Left lung (tissue), 10 donors: Measurements from ENCODE around the gene CT45A1. TPM values are rescaled to one million over a fixed set of nuclear protein-coding genes. Genes with fewer than 3 reads are reported as not detected.
A peak's percentile ranks its signal among the peaks of the same experiment; 100 is the strongest.
"Not testable (repeated sequence)": the region's sequence is repeated elsewhere in the genome, so short reads cannot be mapped to it uniquely, and the experiment has no call there.

Experiments
- ATAC-seq: fragments of 200-7000 bp; cut with Tn5 transposase; one replicate; pipeline ENCODE4 v1.9.1; 2020; ENCODE audit warnings: moderate library complexity
- DNase-seq, 4 donors: peaks; one replicate each; pipeline ENCODE4 v3.0.0-alpha.2; 2013 to 2020
- H3K27ac ChIP-seq, 2 donors: fragments of 200-600 bp; sonication (generic) in 1 of 2; one replicate each; pipeline versions ENCODE4 v1.5.0 to v1.8.0; 2020 to 2021
- H3K27me3 ChIP-seq, 2 donors: fragments of 200-600 bp; sonication (generic) in 1 of 2; one replicate each; pipeline versions ENCODE4 v1.5.0 to v1.8.0; 2020 to 2021
- H3K36me3 ChIP-seq, 2 donors: fragments of 200-600 bp; sonication (generic) in 1 of 2; one replicate each; pipeline versions ENCODE4 v1.5.0 to v1.8.0; 2020 to 2021
- H3K4me1 ChIP-seq, 2 donors: fragments of 200-600 bp; one replicate each; pipeline ENCODE4 v1.8.0; 2021
- H3K4me3 ChIP-seq, 2 donors: fragments of 200-600 bp; sonication (generic) in 1 of 2; one replicate each; pipeline versions ENCODE4 v1.5.0 to v1.8.0; 2020 to 2021; ENCODE audit warnings: mild to moderate bottlenecking in 1 of 2
- H3K9me3 ChIP-seq, 2 donors: fragments of 200-600 bp; sonication (generic) in 1 of 2; one replicate each; pipeline versions ENCODE4 v1.5.0 to v1.8.0; 2020 to 2021
- intact Hi-C, 2 donors: fragments of 100-400 bp; cut with DNase I; formaldehyde crosslinking; loops; one replicate each; pipeline versions ENCODE4 v1.11.2 to v1.14.2; 2022
- polyA plus RNA-seq, 6 donors: library from polyadenylated mRNA; unstranded; fragments of 120-200 nt; gene quantifications; one replicate each; pipeline ENCODE4 v1.2.1, GENCODE V29; 2013; ENCODE audit not compliant: insufficient read length in 6 of 6
- total RNA-seq, 2 donors: library from RNA; stranded (reverse); fragmentation: NEBNext Ultra II Directional; extraction: Animal tissue kit (Norgen Biotek cat#: 25700); gene quantifications; one replicate each; pipeline ENCODE4 v1.2.1, GENCODE V29; 2021
- TF ChIP-seq, protein P1 (sequence below), 2 donors: fragments of 200-600 bp; sonication (generic) in 1 of 2; IDR thresholded peaks; one replicate each; pipeline versions ENCODE4 v1.5.0 to v1.8.0; 2021; ENCODE audit warnings: antibody characterized with exemption in 2 of 2
- donor health status: DM: no; HTN: yes; CAD: no.
- donor health status: DM: no; HTN: no; CAD: no.

CT45A1 gene
- total and polyA plus RNA-seq, 8 donors = 6.2 to 14.2 (median 7.6) TPM; not detected in 2

DNA sequence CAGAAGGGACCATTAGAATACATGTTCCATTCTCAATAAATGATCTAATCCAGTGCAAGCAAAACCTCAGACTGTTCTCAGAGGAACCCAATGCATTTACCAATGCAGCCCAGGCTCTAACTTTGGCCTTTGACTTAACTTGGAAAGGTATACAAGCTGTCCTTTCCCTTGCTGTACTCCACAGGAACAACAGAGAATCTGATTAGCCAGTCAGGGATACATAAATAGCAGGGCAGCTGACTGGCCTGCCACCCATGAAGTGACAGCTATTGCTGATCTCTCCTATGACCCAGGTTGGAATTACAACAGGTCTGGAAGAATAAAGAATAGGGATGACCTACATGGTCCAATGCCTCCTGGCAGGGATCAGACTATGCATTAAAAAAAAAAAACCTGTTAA is 14.5 kb upstream of the CT45A1 start:
- intact Hi-C loops = no loop called here
- ATAC-seq (no peak), DNase-seq (no peak)
- H3K4me1 ChIP-seq = no peaks in the 10 kb centered on the region
- no peak overlapping the region for H3K27ac ChIP-seq
- TF ChIP-seq, protein P1, sequence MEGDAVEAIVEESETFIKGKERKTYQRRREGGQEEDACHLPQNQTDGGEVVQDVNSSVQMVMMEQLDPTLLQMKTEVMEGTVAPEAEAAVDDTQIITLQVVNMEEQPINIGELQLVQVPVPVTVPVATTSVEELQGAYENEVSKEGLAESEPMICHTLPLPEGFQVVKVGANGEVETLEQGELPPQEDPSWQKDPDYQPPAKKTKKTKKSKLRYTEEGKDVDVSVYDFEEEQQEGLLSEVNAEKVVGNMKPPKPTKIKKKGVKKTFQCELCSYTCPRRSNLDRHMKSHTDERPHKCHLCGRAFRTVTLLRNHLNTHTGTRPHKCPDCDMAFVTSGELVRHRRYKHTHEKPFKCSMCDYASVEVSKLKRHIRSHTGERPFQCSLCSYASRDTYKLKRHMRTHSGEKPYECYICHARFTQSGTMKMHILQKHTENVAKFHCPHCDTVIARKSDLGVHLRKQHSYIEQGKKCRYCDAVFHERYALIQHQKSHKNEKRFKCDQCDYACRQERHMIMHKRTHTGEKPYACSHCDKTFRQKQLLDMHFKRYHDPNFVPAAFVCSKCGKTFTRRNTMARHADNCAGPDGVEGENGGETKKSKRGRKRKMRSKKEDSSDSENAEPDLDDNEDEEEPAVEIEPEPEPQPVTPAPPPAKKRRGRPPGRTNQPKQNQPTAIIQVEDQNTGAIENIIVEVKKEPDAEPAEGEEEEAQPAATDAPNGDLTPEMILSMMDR (IDR thresholded peaks at IDR 0.05) = no peak
- H3K36me3 ChIP-seq = no peaks in the 10 kb centered on the region
- H3K4me3 ChIP-seq = no peak overlapping the region
- H3K27me3 ChIP-seq = no peaks in the 10 kb centered on the region
- no peaks in the 10 kb centered on the region for H3K9me3 ChIP-seq

DNA sequence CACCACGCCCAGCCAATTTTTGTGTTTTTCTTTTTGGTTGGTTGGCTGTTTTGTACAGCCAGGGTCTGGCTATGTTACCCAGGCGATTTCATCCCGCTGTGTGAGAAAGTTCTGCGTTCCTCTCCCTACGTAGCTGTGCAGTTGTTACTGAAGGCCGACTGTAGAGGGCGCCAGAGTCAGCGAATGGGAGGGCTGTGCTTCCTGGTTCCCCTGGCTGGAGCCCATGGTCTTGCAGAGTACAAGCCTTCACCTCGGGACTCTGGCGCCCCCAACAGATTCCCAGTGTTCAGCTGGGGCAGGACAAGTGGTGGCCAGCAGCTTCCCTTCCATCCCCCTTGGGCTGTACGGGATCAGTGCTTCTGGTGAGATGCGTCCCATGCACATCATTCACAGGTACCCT is 5.6 kb upstream of the CT45A1 start:
- TF ChIP-seq, protein P1 (IDR thresholded peaks at IDR 0.05) = no peak
- Histone ChIP-seq H3K27ac (no peak overlapping the region), H3K4me1 (no peaks in the 10 kb centered on the region), H3K36me3 (no peaks in the 10 kb centered on the region), H3K27me3 (no peaks in the 10 kb centered on the region), H3K4me3 (no peak overlapping the region), H3K9me3 (no peaks in the 10 kb centered on the region)
- ATAC-seq = no peak
- intact Hi-C loops = no loop called here
- DNase-seq = no peak

DNA sequence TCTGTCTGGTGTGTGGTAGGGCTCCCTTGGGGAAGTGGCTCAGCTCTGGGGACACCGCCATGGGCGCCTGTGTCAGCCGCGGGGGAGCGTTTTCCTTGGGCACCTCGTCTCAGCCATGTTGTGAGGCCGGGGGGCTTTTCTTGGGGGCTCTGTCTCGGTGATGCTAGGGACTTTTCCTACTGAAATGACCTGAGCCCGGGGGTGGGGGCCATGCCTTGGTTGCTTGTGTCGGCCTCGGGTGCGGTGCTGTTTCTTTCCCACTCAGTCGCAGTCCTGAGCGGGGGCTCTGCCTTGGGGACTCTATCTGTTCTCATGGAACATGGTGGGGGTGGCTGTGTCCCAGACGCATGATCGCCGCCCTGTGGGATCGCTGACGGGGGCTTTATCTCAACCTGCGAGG is 356 bp downstream of the CT45A1 start:
- intact Hi-C loops = no loop called here
- Histone ChIP-seq H3K4me1 (no peaks in the 10 kb centered on the region), H3K27ac (no peak overlapping the region), H3K27me3 (no peaks in the 10 kb centered on the region), H3K36me3 (no peaks in the 10 kb centered on the region), H3K4me3 (no peak overlapping the region), H3K9me3 (no peaks in the 10 kb centered on the region)
- DNase-seq (no peak), ATAC-seq (no peak)
- TF ChIP-seq, protein P1 (IDR thresholded peaks at IDR 0.05) = no peak

DNA sequence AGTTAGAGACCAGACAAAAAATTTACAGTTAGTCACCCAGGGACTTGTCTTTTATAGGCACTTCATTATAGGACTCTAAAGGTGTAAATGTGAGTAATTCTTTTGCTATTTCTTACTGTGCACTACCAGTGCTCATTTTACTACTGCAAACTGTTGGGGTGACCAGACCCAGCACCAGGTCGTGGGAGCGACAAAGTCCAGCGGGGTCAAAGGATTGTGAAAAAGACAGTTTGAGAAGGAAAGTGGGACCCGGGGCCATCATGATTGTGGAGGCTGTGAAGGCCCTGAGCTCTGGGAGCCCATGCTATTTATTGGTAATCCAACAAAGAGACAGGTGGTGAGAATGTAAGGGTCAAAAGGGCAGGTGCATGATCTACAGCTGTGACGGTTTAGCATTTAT is 21.2 kb downstream of the CT45A1 start:
- H3K9me3 ChIP-seq, H3K36me3 ChIP-seq, ATAC-seq, intact Hi-C loops, H3K27me3 ChIP-seq, H3K27ac ChIP-seq, DNase-seq, H3K4me1 ChIP-seq, H3K4me3 ChIP-seq: not testable (repeated sequence)

DNA sequence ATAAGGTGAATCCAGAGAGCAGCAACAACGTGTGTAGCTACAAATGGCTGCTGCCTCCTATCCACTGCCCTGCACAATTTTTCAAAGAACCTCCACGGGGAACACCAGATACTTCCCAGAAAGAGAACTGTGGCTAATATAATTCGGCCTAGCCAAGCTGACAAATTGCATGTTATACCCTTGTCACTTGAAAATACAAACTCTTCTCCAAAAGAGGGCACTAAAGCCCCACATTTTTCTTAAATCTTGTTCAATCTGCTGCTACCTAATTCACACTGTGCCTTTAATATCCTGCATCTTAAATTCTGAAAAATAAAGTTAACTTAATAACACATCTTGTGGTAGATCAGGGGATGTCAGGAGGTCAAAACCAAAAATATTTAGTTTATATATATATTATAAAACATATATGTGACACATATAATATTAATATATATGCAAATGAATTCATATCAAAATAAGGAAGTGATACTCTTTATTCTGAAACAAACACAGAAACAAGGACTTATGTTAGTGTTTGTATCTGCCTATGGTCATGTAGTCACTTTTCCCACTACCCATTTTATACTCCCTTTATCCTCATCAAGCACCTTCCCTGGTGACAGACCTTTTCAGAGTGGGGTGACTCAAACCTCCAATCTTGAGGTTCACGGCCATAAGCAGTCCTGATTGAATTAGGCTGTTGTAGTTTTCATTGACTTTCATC is 24.1 kb downstream of the CT45A1 start:
- Histone ChIP-seq H3K9me3 (no peaks in the 10 kb centered on the region), H3K4me3 (no peak overlapping the region), H3K27me3 (no peaks in the 10 kb centered on the region), H3K4me1 (no peaks in the 10 kb centered on the region), H3K27ac (no peak overlapping the region), H3K36me3 (no peaks in the 10 kb centered on the region)
- ATAC-seq = no peak
- DNase-seq = no peak
- TF ChIP-seq, protein P1 (IDR thresholded peaks at IDR 0.05) = no peak
- intact Hi-C loops = no loop called here

DNA sequence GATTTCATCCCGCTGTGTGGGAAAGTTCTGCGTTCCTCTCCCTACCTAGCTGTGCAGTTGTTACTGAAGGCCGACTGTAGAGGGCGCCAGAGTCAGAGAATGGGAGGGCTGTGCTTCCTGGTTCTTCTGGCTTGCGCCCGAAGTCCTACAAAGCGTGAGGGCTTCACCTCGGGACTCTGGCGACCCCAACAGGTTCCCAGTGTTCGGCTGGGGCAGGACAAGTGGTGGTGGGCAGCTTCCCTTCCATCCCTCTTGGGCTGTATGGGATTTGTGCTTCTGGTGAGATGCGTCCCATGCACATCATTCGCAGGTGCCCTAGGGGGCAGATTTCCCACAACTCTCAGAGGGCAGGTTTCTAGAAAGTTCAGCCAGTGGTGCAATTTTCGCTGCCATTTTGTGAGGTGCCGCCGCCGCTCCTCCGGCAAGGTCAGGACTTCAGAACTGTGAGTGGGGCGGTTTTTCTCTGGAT is 27.3 kb downstream of the CT45A1 start:
- intact Hi-C loops = no loop called here
- Histone ChIP-seq H3K4me1 (no peaks in the 10 kb centered on the region), H3K27ac (no peak overlapping the region), H3K27me3 (no peaks in the 10 kb centered on the region), H3K4me3 (no peak overlapping the region), H3K9me3 (no peaks in the 10 kb centered on the region), H3K36me3 (no peaks in the 10 kb centered on the region)
- ATAC-seq = peak; percentile 65
- DNase-seq = peak in 2 of 4 donors; percentile 5 to 29
- TF ChIP-seq, protein P1 (IDR thresholded peaks at IDR 0.05) = peak in 1 of 2 donors; percentile 13
